HG02763 (cell line): Measurements from ENCODE around the gene DLGAP4.

Source experiments
- ATAC-seq: cut with Tn5 transposase; IDR thresholded peaks from one replicate; pipeline ENCODE4 v1.9.1; 2021; ENCODE audit warnings: mild to moderate bottlenecking, moderate library complexity; ENCODE audit not compliant: unreplicated experiment

The DLGAP4 gene

GRCh38 chr20:36399969-36400545, 93.9 kb downstream of the DLGAP4 start:
- ATAC-seq, result no peak

GRCh38 chr20:36400909-36401735, 95.0 kb downstream of the DLGAP4 start:
- no peak for ATAC-seq

GRCh38 chr20:36402708-36403107, 96.6 kb downstream of the DLGAP4 start:
- no peak for ATAC-seq

- no peak for ATAC-seq
Observed at GRCh38 chr20:36404435-36404978, 98.4 kb downstream of the DLGAP4 start.

GRCh38 chr20:36405255-36405654, 99.1 kb downstream of the DLGAP4 start:
- no peak for ATAC-seq

GRCh38 chr20:36407199-36407733, 101.1 kb downstream of the DLGAP4 start:
- no peak for ATAC-seq

- ATAC-seq, result no peak
Observed at GRCh38 chr20:36408219-36408618, 102.1 kb downstream of the DLGAP4 start.

GRCh38 chr20:36411861-36412454, 105.8 kb downstream of the DLGAP4 start:
- ATAC-seq, result no peak

- no peak for ATAC-seq
Observed at GRCh38 chr20:36415475-36416002, 109.4 kb downstream of the DLGAP4 start.

GRCh38 chr20:36418711-36419110, 112.6 kb downstream of the DLGAP4 start:
- no peak for ATAC-seq

- no peak for ATAC-seq
Observed at GRCh38 chr20:36421641-36422040, 115.5 kb downstream of the DLGAP4 start.

GRCh38 chr20:36424314-36424713, 118.2 kb downstream of the DLGAP4 start:
- no peak for ATAC-seq

GRCh38 chr20:36425166-36425565, 119.0 kb downstream of the DLGAP4 start:
- ATAC-seq, result no peak

- ATAC-seq, result no peak
Observed at GRCh38 chr20:36431604-36432003, 125.5 kb downstream of the DLGAP4 start.

- no peak for ATAC-seq
Observed at GRCh38 chr20:36432096-36432495, 126.0 kb downstream of the DLGAP4 start.

- no peak for ATAC-seq
Observed at GRCh38 chr20:36434383-36434782, 128.2 kb downstream of the DLGAP4 start.

GRCh38 chr20:36435124-36435523, 129.0 kb downstream of the DLGAP4 start:
- ATAC-seq, result no peak

- ATAC-seq, result no peak
Observed at GRCh38 chr20:36435592-36436541, 129.7 kb downstream of the DLGAP4 start.

- ATAC-seq, result no peak
Observed at GRCh38 chr20:36439040-36439730, 133.0 kb downstream of the DLGAP4 start.

- no peak for ATAC-seq
Observed at GRCh38 chr20:36439731-36440072, 133.6 kb downstream of the DLGAP4 start.
